Brain microvascular endothelial cell (primary cell): Measurements from ENCODE around the gene BRSK2.

Experiments
- DNase-seq: peaks from one replicate; pipeline ENCODE4 v3.0.0-alpha.2; 2020
- H3K27ac ChIP-seq: fragments of 250-450 bp; sonication (Bioruptor Pico); 2 replicates; pipeline ENCODE4 v1.5.1; 2020; ENCODE audit warnings: mild to moderate bottlenecking, moderate library complexity
- H3K27me3 ChIP-seq: fragments of 250-450 bp; sonication (Bioruptor Pico); replicated peaks from 2 replicates; pipeline ENCODE4 v1.5.1; 2020; ENCODE audit warnings: mild to moderate bottlenecking
- H3K36me3 ChIP-seq: fragments of 250-450 bp; sonication (Bioruptor Pico); replicated peaks from 2 replicates; pipeline ENCODE4 v1.5.1; 2020; ENCODE audit warnings: mild to moderate bottlenecking
- H3K4me3 ChIP-seq: 2 replicates; pipeline ENCODE4 v1.5.1; 2011; ENCODE audit warnings: low read depth, mild to moderate bottlenecking, control low read depth, low read length, moderate library complexity
- in situ Hi-C: cut with HindIII; loops from 2 replicates; pipeline ENCODE4 v1.10.0; 2017; ENCODE audit warnings: low sequenced_read_pairs, low pct_ligation_motif_present
- TF ChIP-seq, protein P1 (sequence below): IDR thresholded peaks from 2 replicates; pipeline ENCODE4 v1.5.1; 2011; ENCODE audit warnings: low read depth, mild to moderate bottlenecking, moderate library complexity, low read length, control low read depth, inconsistent platforms; ENCODE audit errors: missing control alignments

BRSK2 gene

DNA sequence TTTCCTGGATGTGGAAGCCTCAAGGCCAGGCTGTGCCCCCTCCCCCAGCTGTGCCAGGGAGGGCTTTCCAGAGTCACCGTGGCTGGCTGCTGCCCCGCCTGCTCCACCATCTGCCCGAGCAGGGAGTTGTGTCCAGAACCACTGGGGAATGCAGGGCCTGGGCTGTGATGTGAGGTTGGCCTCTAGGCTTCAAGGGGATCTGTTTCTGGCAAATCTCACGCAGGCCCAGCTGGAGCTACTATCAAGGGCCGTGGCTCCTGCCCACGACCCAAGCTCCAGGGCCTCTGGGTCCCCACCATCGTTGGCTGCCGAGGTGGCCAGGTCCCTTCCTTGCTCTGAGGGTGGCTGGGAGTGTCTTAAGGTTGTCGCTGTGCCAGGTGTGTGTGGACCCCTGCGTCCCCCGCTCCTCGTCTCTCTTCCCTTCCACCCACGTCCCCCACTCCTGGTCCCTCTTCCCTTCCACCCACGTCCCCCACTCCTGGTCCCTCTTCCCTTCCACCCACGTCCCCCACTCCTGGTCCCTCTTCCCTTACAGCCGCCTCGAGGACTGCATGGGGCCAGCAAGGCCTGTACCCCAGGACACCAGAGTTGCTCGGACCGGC is 6.1 kb downstream of the BRSK2 start:
- no peak overlapping the region for H3K27ac ChIP-seq
- in situ Hi-C loops = no loop called here
- H3K36me3 ChIP-seq = no peaks in the 10 kb centered on the region
- TF ChIP-seq, protein P1, sequence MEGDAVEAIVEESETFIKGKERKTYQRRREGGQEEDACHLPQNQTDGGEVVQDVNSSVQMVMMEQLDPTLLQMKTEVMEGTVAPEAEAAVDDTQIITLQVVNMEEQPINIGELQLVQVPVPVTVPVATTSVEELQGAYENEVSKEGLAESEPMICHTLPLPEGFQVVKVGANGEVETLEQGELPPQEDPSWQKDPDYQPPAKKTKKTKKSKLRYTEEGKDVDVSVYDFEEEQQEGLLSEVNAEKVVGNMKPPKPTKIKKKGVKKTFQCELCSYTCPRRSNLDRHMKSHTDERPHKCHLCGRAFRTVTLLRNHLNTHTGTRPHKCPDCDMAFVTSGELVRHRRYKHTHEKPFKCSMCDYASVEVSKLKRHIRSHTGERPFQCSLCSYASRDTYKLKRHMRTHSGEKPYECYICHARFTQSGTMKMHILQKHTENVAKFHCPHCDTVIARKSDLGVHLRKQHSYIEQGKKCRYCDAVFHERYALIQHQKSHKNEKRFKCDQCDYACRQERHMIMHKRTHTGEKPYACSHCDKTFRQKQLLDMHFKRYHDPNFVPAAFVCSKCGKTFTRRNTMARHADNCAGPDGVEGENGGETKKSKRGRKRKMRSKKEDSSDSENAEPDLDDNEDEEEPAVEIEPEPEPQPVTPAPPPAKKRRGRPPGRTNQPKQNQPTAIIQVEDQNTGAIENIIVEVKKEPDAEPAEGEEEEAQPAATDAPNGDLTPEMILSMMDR = no peak
- no peak overlapping the region for H3K4me3 ChIP-seq
- DNase-seq = no peak
- H3K27me3 ChIP-seq = peaks cover 13% of the 10 kb centered on the region

DNA sequence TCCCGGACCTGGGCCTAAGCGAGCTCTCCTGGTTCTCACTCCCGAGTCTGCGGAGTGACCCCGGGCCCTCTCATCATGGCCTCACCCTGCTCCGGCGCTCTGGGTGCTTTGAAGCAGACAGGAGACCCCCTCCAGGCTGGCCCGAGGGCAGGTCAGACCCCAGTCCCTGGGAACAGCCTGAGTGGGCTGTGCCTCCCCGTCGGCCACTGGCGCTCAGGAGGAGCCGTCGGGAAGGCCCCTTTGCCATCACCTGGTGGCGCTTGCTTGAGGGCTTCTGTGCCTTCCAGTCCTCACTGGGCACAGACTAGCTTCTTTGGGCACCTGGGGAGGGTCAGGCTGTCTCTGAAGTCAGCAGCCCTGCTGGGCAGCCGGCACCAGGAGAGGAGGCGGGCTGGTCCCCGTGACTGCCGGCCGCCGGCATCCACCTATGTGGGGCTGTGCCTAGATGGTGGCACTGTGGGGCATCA is 6.7 kb downstream of the BRSK2 start:
- no peak overlapping the region for H3K27ac ChIP-seq

DNA sequence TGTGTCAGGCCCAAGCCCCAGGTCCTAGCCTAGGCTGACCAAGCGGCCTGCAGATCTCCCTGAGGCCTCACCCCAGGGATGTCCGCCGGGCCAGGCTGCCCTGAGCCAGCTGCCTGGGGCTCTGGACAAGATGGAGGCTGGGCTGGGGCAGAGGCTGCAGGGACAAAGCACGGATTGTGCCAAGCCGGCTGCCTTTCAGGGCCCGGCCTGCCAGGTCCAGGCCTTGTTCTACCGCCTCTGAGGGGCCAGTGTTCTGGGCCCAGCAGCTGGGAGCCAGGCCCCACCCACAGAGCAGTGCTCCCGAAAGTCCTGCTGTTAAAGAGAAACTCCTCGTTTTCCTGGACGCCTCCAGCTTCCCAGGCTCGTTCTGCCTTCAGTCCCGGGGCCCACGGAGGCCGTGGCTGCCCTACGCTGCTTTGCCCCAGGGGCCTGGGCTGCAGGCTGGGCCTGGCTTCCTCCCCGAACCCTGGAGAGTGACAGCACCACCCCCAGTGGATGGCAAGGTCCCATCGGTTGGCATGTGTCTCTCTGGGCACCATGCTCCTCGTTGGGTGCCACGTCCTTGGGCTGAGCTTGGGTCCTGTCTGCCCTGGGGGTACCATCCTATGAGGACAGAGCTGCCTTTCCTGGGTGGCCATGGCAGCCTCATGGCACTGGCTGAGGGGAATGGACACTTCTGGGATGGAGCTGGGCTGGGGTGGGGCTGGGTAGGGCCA is 7.6 kb downstream of the BRSK2 start:
- TF ChIP-seq, protein P1 = no peak
- Histone ChIP-seq H3K27ac (no peak overlapping the region), H3K36me3 (no peaks in the 10 kb centered on the region), H3K27me3 (peaks cover 8% of the 10 kb centered on the region), H3K4me3 (no peak overlapping the region)
- no peak for DNase-seq
- in situ Hi-C loops = no loop called here

More for the DNA sequence above, 6.7 kb downstream of the BRSK2 start:
- in situ Hi-C loops = no loop called here
- no peaks in the 10 kb centered on the region for H3K36me3 ChIP-seq
- no peak for DNase-seq
- TF ChIP-seq, protein P1 = no peak
- H3K4me3 ChIP-seq = no peak overlapping the region
- peaks cover 11% of the 10 kb centered on the region for H3K27me3 ChIP-seq

GRCh38 chr11:1397862-1398527 is 8.3 kb downstream of the BRSK2 start:
- Histone ChIP-seq H3K27me3 (peaks cover 8% of the 10 kb centered on the region), H3K4me3 (no peak overlapping the region), H3K27ac (no peak overlapping the region), H3K36me3 (no peaks in the 10 kb centered on the region)
- DNase-seq = no peak
- TF ChIP-seq, protein P1 = no peak
- in situ Hi-C loops = no loop called here

- Histone ChIP-seq H3K27ac (no peak overlapping the region), H3K36me3 (no peaks in the 10 kb centered on the region), H3K27me3 (peaks cover 8% of the 10 kb centered on the region), H3K4me3 (no peak overlapping the region)
- in situ Hi-C loops = no loop called here
- no peak for DNase-seq
- TF ChIP-seq, protein P1 = no peak
These were observed 8.9 kb downstream of the BRSK2 start for GRCh38 chr11:1398528-1399235.
